ENCODE measurements around the gene SLC5A10.
"Not testable (repeated sequence)": the region's sequence is repeated elsewhere in the genome, so short reads cannot be mapped to it uniquely, and the experiment has no call there.

The SLC5A10 gene

DNA sequence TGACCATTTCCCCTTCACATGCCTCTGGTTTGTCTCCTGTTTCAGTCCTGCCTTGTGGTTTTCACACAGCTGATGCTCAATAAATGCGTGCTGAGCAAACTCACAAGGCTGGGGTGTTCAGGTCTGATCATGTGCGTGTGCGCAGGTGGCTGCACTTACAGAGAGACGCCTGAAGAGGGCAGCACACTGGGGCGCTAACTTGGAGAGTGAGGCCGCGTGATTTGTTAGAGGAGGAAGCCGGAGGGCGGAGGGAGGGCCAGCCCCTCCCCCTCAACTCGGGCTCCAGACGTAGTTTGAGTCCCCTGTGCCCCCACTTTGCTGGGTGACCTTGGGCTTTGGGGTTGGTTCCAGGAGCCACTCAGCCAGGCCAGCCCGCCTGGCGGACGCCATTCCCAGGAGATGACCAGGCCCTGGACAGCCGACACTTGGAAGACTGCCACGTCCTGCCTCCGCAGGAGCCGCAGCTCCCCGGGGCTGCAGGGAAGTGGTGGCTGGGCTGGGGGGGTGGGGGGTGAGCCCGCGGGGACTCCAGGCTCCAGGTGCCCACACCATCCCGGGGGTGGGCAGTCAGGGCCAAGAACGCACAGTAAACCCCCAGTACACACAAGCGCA is 80.5 kb downstream of the SLC5A10 start:
- intact Hi-C loops (cut with DNase I); DNase-seq: not testable (repeated sequence)

DNA sequence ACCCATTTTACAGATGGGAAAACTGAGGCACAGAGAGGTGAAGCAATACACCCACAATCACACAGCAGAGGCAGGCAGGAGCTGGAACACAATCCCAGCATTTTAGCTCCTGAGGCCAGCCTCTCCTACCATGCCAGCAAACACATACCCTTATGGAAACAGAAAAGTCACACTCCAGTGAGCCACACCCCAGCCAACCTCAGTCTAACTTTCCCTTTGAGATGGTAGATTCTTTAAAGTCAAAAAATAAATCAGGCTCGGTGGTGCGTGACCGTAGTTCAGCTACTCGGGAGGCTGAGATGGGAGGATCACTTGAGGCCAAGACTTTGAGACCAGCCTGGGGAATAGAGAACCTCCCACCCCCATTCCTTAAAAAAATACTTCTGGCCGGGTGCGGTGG is 84.2 kb downstream of the SLC5A10 start:
- intact Hi-C loops (cut with DNase I); DNase-seq: not testable (repeated sequence)

DNA sequence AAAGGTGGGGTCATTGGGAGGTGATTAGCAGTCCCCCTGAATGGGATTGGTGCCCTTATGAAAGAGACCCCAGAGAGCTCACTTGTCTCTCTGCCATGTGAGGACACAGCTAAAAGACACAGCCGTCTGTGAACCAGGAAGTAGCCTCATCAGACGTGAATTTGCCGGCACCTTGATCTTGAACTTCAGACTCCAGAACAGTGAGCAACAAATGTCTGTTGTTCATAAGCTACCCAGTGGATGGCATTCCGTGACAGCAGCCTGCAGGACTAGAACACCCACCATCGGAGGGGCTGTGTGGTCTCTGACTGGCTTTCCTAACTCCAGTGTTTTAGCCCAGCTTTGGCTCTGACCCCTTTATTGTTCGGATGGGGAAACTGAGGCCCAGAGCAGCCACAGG is 85.6 kb downstream of the SLC5A10 start:
- intact Hi-C loops (cut with DNase I): not testable (repeated sequence)
- peak in 1 of 10 donors; percentile 0 for DNase-seq

DNA sequence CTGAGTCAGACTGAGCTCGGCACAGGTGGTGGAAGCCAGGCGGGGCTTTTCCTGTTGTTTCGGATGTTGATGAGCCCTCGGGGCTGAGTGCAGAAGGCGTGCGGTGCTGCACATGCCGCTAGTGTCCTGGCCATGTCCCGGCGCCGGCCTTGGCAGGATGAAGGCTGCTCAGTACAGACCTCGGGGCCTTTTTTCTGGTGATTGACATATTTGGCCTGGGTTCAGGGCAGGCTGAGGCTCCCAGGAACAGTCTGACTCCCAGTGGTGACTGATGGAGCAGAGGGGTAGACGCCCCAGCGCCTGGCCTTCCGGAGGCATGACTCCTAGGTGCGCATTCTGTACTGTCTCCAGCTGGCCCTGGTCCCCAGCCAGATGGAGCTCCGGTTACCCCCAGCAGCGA is 86.0 kb downstream of the SLC5A10 start:
- DNase-seq; intact Hi-C loops (cut with DNase I): not testable (repeated sequence)

DNA sequence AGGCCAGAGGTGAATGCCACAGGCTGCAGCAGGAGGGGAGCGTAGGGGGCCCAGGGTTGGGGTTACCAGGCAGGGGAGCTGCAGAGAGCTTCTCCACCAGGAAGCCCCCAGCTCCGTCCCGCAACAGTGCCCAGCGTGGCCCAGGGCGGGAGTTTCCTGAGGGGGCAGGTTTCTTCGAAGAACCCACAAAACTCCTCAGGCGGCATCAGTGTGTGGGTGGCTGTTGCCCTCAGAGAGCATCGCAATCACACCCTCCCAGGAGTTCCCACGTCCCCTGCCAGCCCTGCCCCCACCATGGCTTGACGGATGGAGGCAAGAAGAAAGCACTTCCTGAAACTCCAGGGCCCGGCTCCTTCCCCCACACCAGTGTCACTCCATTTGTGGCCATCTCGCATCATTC is 86.8 kb downstream of the SLC5A10 start:
- intact Hi-C loops (cut with DNase I); DNase-seq: not testable (repeated sequence)

DNA sequence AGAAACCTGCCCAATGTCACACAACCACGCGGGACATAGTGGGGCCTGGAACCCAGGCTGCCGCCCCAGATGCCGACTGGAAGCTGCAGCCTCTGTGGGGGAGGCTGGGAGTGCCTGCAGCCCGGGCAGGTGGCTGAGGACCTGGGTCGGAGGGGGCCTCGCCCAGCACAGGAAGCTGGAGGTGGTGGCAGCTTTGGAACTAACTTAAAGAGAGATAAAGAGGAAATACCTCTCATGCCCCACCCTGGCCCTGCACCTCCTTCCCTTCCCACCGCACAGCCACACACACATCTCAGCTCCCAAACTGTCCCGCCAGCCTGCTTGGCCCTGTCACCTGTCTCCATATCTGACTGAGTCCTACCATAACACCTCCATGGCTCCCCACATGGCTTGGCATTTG is 88.4 kb downstream of the SLC5A10 start:
- intact Hi-C loops (cut with DNase I); DNase-seq: not testable (repeated sequence)

DNA sequence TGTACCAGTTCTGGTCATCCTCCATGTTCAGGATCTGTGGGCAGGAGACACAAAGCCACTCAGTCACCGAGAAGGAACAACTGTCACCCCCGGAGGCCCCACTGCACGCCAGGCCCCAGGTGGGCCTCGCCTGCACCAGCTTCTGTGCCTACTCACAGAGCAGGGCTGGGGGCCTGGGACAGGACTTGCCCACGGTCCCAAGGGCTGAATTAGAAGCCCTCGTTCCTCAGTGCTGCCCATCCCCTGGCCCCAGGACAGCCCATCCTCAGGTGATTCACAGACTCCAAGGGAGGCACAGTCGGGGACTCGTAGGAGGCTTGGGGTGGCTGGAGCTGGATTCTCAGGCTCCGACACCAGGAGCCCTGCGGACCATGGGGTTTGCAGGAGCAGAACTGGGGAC is 89.9 kb downstream of the SLC5A10 start:
- intact Hi-C loops (cut with DNase I); DNase-seq: not testable (repeated sequence)

DNA sequence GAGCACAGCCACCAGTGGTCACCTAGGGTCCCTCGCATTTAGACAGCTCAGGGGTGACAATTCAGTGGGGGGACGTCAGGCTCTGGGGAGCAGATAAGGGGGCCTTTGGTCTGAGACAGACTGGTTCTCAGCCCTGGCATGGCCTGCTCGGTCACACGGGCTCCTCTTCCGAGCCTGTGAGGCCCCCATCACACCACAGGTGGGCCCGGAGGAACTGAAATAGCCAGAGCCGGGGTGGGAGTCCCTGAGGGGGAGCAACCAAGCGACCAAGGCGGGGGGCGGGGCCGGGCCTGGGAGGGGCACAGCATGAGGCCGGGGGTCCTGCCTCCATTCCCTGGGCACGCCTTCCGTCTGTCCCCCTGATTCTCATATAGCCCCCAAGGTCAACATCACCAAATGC is 90.4 kb downstream of the SLC5A10 start:
- intact Hi-C loops (cut with DNase I): not testable (repeated sequence)

DNA sequence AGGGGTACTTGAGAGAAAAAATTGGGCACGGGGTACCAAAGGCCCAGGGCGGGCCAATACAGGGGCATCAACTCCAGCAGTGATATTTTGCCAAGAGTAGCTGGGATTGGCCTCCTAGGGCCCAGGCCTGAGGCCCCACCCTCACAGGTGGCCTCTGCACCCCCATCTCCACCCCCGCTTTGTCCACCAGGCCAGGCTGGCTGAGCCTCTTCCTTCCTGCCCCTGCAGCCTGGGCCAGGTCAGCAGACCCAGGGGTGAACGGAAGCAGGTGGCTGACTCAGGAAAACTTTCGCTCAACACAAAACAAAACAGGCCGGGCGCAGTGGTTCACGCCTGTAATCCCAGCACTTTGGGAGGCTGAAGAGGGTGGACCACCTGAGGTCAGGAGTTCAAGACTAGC is 91.1 kb downstream of the SLC5A10 start:
- intact Hi-C loops (cut with DNase I); DNase-seq: not testable (repeated sequence)

More for the DNA sequence above, 90.4 kb downstream of the SLC5A10 start:
- DNase-seq: not testable (repeated sequence)

DNA sequence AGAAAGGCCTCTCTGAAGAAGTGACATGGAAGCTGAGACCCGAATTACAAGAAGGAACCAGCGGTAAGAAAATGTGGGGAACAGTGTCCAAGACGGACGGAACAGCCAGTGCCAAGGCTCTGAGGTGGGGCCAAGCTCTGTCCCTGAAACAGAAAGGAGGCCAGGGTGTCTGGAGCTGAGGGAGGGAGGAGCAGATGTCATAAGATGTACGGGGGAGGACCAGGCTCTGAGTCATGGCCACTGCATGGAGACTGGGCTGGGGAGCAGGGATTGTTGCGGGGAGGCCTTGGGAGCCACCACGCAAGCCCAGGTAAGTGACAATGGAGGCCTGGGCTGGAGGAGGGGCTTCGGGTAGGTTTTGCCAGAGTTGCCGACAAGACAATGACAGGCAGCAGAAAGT is 92.7 kb downstream of the SLC5A10 start:
- intact Hi-C loops (cut with DNase I); DNase-seq: not testable (repeated sequence)

DNA sequence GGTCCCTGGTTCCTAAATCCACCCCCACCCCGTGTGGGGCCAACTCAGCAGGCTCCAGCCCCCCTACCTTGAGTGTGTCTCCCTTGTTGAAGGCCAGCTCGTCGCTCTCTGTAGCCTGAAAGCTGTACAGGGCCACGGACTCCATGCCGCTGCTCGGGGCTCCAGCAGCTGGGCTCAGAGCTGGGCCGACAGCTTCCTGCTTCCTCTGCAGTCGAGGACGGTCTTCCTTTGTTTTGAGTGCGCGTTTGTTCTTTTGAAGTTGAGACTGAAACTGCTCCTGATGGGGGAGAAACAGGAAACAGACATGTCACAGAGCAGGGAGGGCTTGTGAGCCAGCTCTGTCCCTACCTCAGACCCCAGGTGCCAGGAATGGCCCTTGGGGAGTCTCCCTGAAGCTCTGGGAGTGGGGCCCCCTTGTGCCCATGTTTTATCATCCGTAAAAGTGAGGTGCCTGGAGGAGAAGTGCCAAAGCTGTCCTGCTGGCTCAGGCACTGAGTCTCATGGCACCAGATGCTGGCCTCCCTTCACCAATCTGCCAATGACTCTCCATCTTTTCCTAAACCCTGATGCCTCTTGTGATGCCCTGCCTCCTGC is 94.9 kb downstream of the SLC5A10 start, which contains the start of gene GRAP:
TSS of gene GRAP (minus strand) at position 176 of the 594 bp plus-strand sequence. CDS start at position 145, 31 bp downstream.
- DNase-seq; intact Hi-C loops (cut with DNase I): not testable (repeated sequence)

DNA sequence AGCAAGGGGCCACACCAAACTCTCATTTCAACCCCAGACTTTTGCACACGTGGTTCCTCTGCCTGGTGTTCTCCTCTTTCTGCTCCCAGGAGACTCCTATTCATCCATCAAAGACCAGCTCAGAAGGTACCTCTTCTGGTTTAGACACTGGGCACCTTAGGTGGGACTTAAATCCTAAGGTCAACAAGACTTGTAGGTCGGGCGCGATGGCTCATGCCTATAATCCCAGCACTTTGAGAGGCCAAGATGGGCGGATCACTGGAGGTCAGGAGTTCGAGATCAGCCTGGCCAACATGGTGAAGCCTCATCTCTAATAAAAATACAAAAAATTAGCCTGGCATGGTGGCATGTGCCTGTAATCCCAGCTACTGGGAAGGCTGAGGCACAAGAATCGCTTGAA is 95.5 kb downstream of the SLC5A10 start:
- intact Hi-C loops (cut with DNase I): not testable (repeated sequence)
- peak in 2 of 10 donors; percentile 24 to 26 for DNase-seq

DNA sequence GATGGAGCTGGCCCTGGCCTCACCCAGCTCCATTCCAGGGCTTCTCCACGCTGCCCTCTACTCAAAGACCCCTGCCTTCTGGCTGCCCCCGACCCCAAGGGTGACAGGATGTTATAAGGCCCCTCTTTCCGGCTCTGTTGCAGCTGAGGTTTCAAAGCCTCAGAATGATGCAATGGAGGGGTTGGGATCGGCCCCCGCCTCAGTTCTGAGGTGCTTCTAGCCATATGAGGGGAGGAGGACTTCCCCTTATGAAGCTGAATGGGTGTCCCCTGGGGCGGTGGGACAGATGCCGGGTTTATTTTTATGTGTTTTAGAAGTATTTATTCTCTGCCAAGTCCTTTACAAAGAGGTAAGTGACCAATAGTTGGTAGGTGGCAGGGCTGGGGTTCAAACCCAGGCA is 96.9 kb downstream of the SLC5A10 start:
- DNase-seq; intact Hi-C loops (cut with DNase I): not testable (repeated sequence)

DNA sequence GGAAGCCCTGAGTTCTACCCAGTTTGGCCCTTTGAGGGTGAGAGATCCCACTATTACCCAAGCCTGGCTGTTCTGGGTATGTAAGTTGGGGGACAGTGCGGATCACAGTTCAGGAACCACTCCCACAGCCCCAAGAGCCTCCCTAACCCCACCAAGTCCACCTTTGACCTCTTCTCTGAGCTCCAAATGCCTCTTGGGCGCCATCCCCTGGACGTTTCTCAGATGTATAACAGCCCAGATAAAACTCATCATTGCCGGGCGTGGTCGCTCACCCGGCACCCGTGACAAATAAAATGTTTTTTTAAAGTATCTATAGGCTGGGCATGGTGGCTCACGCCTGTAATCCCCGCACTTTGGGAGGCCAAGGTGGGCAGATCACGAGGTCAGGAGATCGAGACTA is 103.5 kb downstream of the SLC5A10 start:
- DNase-seq; intact Hi-C loops (cut with DNase I): not testable (repeated sequence)

DNA sequence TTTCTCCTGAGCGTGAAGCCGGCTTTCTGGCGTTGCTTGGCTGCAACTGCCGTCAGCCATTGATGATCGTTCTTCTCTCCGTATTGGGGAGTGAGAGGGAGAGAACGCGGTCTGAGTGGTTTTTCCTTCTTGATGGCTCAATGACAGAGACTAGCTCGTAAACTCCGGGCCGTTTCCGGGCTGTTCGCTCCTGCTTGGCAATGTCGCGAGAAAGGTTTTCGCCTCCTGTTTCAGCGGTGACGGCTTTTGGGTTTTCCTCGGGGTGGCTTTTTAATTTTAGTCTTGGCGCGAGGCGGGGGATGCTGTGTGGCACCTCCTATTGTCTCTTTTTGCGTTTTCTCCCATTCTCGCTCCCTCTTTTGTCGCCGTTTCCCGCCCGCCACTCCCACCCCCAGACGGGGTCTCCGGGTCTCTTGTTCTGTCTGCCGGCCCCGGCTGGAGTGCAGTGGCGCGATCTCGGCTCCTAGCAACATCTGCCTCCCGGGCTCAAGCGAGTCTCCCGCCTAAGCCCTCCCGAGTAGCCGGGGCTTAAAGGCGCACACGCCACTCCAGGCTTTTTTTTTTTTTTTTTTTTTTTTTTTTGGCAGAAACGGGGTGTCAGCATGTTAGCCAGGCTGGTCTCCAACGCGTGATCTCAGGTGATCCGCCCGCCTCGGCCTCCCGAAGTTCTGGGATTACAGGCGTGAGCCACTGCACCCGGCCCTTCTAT is 110.2 kb downstream of the SLC5A10 start:
- DNase-seq: peak in 6 of 10 donors; percentile 1 to 87 (median 33)
- intact Hi-C loops (cut with DNase I): not testable (repeated sequence)

DNA sequence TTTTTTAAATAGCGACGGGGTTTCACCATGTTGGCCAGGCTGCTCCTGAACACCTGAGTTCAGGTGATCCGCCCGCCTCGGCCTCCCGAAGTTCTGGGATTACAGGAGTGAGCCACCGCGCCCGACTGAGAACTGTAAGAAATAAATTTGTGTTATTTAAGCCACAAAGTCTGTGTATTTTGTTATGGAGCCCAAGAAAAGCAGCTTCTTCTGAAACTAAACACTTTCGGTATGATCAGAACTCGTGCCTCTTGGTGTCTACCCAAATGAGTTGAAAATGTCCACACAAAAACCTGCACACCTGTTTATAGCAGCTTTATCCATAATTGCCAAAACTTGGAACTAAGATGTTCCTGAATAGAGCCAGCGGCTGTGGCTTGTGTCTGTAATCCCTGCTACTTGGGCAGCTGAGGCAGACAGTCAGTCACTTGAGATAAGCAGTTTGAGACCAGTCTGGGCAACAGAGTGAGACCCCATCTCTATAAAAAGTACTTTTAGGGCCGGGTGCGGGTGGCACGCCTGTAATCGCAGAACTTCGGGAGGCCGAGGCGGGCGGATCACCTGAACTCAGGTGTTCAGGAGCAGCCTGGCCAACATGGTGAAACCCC is 110.9 kb downstream of the SLC5A10 start:
- intact Hi-C loops (cut with DNase I); DNase-seq: not testable (repeated sequence)

DNA sequence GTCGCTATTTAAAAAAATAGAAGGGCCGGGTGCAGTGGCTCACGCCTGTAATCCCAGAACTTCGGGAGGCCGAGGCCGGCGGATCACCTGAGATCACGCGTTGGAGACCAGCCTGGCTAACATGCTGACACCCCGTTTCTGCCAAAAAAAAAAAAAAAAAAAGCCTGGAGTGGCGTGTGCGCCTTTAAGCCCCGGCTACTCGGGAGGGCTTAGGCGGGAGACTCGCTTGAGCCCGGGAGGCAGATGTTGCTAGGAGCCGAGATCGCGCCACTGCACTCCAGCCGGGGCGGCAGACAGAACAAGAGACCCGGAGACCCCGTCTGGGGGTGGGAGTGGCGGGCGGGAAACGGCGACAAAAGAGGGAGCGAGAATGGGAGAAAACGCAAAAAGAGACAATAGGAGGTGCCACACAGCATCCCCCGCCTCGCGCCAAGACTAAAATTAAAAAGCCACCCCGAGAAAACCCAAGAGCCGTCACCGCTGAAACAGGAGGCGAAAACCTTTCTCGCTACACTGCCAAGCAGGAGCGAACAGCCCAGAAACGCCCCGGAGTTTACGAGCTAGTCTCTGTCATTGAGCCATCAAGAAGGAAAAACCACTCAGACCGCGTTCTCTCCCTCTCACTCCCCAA is 111.5 kb downstream of the SLC5A10 start:
- peak; percentile 12 to 95 (median 71) for DNase-seq
- intact Hi-C loops (cut with DNase I): not testable (repeated sequence)

DNA sequence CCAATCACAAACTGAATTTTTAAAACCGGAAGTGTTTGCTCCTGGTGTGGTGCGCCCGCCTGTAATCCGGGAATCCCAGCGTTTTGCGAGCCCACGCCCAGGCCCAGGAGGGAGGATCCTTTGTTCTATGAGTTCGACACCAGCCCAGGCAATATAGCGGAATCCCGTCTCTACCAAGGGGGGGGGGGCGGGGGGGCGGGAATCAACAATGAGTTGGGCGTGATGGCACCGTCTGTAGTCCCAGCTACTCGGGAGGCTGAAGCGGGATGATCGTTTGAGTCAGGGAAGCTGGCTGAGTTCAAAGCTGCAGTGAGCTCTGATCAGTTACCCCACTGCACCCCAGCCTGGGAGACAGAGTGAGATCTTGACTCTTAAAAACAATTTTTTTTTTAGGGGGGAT is 112.4 kb downstream of the SLC5A10 start:
- DNase-seq: peak in 4 of 10 donors; percentile 1 to 5 (median 2)
- intact Hi-C loops (cut with DNase I): not testable (repeated sequence)

DNA sequence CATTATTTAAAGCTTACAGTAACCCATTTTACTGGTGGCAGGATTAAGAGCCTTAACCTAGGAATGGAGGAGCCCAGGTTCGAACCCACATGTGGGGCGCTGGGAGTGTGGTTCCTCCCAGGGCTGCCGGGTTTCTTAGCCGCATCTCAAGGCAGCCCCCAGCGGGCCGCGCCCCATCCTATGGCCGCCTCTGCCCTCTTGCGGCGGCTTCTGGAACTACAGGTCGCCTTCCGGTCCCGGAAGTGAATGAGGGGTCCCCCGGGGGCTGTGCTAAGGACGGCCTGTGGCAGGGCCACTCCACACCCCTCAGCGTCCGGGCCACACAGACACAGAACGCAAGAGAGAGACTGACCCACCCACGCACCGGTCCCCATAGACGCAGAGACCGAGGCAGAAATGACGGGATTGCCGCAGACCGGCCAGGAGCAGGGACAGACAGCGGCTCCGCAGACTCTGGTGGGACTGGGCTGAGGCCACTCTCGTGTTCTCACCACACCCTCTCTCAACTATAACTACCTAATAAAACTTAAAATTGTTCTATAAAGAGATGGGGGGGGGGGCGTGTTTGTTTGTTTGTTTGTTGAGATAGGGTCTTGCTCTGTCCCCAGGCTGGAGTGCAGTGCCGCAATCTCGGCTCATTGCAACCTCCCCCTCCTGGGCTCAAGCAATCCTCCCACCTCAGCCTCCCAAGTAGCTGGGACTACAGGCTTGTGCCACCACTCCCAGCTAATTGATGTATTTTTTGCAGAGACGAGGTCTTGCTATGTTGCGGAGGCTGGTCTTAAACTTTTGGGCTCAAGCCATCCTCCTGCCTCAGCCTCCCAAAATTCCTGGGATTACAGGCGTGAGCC is 118.6 kb downstream of the SLC5A10 start:
- intact Hi-C loops (cut with DNase I); DNase-seq: not testable (repeated sequence)
